Measurements from ENCODE around the gene CDH15.

Gene CDH15

DNA sequence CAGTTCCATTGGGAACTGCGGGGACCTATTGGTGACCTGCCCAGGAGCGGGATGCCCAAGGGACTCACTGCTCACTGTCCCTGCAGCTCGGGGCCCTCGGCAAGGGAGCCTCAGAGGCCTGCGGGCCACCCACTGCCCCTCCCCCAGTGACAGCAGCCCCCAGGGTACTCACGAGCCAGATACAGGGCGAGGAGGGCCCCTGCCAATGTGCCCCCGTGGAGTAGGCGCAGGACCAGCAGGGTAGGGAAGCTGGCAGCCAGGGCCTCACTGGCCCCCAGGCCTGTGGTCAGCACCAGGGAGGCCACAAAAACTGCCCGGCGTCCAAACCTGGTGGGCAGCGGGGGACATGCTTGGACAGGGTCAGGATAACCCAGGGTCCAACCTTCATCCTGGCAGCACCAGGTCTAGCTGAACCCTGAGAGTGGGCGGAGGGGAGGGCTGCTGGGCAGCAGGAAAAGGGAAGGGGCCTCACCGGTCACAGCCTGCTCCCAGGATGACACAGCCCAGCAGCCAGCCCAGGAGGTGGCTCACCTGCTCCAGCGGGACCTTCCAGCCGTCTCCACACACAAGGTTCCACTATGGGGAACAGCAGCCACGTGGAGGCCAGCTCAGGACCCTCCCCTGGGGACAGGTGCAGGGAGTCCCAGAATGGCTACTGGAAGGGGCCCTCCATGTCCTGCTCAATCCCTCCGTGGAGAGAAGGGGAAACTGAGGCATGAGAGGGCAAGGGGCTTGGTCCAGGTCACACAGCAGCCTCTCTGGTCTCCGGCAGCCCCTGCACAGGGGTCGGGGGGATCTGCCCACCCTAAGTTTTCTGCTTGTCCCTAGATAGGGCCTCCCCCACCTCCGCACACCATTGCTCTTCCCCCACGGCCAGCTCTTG, 27.9 kb downstream of the CDH15 start:
- DNase-seq (ENCODE audit: low read depth), result no peak

DNA sequence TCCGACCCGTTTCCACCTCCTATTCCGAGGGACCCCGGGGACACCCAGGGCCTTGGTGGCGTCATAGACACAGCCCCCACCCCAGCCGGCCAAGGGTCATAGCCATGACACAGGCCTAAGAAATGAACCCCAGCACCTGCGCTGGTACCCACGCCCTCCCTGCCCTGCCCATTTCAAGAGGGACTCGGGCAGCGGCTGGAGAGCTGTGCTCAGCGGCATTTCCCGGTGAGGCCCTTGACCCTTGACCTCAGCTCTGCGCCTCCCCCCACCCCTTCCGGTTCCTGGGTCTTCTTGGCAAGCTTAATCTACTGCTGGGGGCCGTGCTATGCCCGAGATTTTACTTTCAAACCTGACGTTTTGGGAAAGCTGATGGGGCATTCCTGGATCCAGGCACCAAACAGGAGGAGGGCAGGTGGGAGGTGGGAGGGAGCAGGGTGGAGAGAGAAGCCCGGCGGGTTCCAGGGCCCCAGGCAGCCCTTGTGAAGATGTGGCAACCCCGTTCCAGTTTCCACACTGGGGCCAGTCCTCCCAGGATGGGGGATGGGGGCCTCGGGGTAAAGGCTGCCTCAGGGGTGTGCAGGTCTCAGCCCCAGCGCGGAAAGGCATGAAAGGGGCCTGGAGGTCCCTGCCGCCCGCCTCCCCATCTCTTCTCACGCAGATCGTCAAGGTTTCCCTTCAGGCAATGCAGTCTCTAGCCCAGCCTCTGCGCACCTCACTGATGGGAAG, 28.7 kb downstream of the CDH15 start, which contains the start of gene SLC22A31:
SLC22A31 (minus strand) TSS at position 414 of the 726 bp plus-strand sequence; CDS start at position 378, 36 bp downstream.
- DNase-seq (ENCODE audit: low read depth), result no peak

DNA sequence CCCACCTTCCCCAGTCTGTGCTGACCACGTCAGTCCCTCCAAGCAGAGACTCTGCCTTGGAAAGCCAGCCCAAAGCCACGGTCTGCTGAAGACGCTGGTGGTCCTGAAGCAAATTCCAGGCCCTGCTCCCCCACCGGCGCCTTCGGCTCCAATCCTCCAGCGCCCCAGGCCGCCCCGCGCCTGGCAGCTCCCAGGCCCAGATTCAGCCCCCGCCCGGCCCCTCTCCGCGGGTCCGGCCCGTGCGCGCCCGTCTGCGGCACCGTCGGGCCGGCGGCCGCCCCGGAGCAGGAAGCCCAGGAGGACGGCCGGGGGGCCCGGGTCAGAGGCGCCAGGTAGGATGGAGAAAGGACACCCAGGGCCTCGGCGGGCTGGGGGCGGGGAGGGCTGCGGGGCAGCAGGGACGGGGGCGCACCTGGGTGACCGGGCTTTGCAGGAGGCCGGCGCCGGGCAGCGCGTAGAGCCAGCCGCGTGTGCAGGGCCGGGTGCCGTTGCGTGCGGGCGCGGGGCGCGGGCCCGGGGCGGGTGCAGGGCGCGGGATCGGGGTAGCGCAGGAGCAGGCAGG, 29.4 kb downstream of the CDH15 start:
- no peak for DNase-seq (ENCODE audit: low read depth)

DNA sequence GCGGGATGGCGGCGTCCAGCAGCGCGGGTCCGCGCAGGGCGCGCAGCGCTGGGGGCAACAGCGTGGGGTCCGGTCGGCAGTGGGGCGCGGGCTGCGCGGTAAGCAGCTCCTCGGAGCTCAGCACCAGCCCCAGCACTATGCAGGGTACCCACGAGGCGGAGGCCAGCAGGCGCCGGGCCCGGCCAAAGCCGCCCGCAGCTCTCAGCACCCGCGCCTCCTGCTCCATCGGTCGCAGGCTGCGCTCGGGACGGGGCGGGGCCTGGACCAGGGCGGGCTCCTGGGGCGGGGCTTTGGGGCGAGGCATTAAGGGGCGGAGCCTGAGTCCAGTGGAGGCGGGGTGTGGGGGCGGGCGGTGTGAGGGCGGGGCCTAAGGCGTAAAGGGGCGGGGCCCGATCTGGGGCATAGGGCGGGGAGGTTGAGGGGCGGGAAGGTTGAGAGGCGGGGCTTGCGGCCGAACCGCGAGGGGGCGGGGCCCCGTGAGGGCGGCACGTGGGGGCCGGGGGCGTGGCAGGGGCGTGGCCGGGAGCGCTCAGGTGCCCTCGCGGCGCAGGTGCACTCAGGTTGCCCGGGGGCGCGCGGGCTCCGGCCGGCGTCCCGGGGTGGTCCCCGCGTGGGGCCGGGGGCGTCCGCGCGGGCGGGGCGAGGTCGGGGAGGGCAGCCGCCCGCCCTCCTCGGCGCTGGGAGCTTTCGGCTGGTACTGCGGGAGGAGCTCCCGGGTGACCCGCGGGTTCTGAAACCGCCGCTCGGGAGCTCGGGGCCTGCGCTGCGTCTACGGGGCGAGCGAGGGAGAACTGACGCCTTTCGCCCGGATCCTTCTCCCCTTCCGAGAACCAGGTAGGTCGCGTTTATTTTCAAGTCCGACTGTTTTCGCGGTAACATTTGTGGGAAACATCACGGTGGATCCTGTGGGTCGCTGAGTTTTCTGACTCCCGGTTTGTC, 30.2 kb downstream of the CDH15 start:
- DNase-seq (ENCODE audit: low read depth), result no peak

DNA sequence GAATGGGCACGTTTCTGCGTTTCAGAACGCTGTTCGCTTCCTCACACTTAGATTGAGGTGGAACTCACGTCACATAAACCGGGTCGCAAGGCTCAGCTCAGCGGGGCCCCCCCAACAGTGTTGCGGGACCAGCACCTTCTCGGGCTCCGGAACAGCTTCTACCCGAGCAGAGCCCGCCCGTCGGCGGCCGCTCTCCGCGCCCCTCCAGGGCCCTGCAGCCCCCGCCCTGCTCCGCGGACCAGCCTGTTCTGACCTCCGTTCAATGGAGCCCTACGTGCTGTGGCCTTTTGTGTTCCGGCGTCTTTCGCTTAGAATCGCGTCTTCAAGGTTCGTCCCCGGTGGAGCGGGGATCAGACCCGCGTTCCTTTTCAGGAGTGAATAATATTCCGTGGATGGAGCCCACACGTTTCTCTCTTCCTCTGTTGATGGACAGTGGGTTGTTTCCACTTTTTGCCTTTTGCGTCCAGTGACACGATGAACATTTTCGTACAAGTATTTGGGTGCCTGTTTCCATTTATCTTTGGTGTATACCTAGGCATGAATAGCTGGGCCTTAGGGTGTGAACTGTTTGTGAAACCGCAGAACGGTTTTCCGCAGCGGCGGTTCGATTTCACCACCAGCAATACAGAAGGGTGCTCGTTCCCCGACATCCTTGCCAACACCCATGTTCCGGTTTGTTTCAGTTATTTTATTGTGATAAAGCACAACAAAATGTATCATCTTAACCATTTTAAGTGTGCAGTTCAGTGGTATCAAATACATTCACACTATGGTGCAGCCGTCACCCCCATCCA, 31.1 kb downstream of the CDH15 start:
- no peak for DNase-seq (ENCODE audit: low read depth)

DNA sequence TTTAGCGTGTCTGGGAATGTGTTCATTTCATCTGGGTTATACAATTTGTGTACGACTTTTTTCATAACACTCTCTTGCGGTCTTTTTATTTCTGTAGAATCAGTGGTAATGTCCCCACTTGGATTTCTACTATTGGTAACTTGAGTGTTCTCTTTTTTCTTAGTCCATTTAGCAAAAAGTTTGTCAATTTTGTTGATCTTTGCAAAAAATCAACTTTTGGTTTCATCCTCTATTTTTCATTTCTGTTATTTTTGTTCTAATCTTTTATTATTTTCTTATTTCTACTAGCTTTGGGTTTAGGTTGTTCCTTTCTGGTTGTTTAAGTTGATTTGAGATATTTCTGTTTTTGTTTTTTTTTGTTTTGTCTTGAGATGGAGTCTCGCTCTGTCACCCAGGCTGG, 36.4 kb downstream of the CDH15 start:
- DNase-seq (ENCODE audit: low read depth), result no peak

DNA sequence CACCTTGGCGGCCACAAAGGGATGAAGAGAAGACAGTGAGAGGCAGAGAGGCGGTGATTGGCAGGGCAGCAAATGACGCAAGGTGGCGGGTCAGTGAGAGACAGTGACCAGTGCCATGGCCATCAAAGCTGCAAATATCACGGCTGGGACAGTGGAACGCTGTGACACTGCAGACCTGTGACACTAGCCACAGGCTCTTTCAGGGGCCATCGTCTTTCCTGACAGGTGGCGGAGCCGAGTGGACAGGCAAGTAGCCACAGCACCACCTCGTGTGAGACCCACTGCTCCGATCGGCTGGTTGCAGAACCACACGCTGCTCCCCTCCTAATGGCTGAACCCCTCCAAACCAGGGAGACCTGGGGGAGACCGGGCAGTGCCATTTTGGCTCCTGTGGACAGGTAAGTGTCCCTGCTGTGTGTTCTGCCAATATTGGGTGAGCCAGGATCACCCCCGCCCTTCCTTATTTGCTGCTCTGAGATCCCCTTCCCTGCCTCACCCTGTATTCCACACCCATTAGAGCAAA, 38.0 kb downstream of the CDH15 start:
- no peak for DNase-seq (ENCODE audit: low read depth)

DNA sequence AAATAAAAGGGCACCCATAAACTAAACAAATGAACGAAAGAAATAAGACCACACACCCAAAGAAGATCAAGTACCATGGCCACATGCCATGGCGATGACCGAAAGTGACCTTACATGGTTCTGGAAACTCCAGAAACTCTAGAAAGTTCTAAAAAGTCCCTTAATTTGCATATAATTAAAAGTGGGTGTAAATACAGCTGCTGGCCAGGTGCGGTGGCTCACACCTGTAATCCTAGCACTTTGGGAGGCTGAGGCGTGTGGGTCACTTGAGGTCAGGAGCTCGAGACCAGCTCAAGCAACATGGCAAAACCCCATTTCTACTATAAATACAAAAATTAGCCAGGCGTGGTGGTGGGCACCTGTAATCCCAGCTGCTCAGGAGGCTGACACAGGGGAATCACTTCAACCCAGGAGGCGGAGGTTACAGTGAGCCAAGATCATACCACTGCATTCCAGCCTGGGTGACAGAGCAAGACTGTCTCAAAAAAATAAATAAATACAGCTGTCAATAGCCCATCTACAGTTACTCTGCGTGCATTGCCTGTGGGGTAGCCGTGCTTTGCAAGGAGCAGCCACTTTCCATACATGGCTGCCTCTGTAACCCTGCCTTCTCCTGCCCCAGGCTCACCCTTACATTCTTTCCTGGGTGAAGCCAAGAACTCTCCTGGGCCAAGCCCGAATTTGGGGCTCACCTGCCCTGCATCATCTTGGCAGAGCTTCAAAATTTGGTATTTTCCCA, 38.8 kb downstream of the CDH15 start:
- no peak for DNase-seq (ENCODE audit: low read depth)

DNA sequence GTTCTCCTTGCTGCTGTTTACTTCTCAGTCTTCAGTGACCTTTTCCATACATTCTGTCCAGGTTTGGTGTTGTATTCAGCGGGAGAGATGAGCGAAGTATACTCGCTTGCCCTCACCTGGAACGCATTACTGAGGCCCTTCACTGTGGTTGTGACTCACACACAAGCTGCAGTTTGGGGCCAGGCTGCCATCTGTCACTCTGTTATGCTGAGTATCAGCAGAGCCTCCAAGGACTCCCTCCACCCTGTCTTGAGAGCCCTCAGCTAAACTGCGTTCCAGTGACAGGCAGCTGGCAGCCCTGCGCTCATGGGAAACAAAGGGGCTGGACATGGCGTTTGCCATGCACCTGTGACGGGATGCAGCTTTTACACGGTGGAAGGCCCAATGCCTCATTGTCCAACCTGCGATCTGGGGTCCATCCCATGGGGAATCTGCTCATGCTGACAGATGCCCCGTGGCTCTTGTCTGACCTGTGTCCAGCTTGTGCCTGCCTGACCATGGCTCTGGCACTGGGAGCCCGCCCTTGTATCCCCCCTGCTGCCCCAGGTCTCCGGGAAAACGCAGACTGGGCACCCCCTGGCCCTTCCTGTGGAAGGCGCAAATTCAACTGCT, 39.5 kb downstream of the CDH15 start:
- no peak for DNase-seq (ENCODE audit: low read depth)

DNA sequence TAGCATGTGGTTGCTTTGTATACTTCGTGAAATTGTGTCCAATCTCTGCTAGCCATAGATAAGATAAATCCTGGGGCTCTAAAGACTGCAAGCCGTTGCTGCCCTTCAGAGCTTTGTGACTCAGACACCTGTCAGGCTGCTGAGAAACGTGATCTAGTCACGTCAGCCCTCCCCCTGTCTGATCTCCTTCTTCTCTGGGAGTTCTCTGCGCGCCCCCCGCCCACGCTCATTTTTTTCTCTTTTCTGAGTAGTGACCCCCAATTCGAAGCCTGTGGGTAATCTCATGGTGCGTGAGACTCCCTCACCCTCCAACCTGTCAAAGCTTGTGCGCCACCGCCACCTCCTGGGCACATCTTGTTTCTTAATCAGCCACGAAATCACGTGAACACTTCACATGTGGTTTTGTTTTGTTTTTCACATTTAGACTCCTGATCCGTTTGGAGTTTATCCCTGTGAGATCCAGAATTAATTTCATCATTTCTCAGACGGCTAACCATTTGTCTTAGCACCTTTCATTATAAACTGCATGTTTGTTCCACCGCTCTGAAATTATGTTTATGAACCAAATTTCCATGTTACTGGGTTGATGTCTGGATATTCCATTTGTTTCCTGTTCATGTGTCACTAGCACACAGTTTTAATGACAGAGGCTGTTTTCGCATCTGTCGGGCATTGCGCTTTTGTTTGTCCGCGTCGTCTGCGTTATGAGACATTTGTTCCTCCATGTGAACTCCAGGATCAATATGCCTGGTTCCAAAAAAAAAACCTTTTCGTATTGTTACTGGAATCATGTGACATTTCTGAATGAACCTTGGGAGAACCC, 45.0 kb downstream of the CDH15 start:
- DNase-seq (ENCODE audit: low read depth), result no peak

DNA sequence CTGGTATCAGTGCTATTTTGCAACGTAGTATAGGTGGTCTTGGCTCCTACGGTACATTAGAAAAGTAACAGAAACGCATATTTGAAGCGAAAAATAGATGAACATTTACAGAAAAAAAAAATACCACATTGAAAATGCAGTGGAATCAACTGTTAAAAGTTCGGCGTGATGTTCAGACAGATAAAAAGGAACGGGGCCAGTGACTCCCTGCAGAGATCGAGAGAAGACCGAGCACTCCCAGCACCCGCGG, 45.5 kb downstream of the CDH15 start:
- no peak for DNase-seq (ENCODE audit: low read depth)

DNA sequence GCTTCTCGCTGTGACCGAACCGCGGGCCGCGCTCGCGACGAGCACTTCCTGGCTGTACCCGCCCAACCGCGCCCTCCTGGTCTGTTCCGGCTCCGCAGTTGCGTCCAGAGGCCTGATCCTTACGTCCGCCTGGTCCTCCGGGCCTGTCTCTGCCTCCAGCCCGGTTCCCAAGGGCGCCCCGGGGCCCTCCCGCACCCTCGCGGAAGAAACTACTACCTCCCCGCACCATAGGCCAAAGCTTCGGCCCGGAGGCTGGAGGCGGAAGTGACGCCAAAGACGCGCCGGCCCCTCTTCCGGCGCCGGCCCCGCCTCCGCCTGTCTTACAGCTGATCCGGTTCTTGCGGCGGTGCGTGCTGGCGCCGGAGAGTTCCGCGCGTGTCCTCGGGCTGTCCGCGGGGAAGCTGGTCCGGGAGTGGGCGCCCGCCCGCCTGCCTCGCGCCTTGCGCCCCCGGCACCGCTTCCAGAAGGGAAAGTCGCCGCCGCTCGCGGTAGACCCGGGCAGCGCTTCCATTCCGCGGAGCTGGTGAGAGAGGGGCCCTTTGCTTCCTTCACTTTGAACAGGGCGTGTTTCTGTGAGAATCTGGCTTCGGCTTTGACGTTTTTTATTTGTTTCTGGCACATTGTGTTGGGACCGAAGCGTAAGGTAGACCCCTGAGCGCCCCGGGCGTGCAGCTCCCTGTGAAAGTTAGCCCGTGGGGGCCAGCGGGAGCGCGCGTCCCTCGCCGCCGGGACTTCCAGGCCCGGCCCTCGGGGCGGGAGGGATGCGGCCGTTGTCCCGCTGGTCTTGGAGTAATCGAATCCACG, 46.0 kb downstream of the CDH15 start, which contains the start of gene ZNF778:
ZNF778 (plus strand) TSS at position 316 of the 804 bp plus-strand sequence. CDS start 3,425 bp downstream, outside the sequence.
- no peak for DNase-seq (ENCODE audit: low read depth)

DNA sequence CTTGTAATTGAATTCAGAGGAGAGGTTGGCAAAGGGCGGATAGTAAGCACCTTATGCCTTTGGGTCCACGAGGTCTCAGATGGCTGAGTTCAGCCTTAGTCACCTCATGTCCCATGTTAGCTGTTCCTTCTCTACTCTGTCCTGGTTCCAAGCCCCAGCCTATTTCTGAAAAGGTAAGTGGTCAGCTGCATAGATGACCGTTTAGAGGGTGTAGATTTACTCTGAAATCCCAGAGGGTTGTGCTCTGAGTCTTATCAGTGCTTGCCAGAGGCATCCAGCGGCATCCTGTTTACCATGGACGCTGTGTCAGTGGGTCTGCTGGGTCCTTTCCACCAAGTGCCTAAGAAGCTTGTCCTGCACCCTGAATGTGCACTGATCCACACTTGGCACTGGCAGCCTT, 47.8 kb downstream of the CDH15 start:
- DNase-seq (ENCODE audit: low read depth), result no peak

DNA sequence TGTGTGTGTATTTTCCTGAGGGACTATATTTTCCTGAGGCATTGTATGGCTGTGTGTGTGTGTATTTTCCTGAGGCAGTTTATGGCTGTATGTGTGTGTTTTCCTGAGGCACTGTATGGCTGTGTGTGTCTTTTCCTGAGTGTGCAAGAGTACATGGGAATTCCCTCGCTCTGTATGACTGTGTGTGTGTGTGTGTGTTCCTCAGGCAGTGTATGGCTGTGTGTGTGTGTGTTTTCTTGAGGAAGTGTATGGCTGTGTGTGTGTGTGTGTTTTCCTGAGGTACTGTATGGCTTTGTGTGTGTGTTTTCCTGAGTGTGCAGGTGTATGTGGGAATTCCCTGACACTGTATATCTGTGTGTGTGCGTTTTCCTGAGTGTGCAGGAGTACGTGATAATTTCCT, 50.1 kb downstream of the CDH15 start:
- DNase-seq (ENCODE audit: low read depth), result no peak

DNA sequence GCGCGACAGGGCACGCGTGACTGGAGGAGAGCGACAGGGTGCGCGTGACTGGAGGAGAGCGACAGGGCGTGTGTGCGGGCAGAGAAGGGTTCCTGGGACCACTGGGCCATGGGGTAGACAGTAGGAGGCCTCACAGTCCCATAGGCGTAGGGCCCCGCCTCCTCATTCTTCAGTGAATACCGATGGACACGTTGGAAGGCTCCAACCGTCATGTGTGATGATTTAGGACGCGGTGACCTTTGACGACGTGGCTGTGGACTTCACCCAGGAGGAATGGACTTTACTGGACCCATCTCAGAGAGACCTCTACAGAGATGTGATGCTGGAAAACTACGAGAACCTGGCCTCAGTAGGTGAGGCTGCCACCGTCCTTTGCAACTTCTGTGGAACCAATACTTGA, 51.4 kb downstream of the CDH15 start:
- no peak for DNase-seq (ENCODE audit: low read depth)

DNA sequence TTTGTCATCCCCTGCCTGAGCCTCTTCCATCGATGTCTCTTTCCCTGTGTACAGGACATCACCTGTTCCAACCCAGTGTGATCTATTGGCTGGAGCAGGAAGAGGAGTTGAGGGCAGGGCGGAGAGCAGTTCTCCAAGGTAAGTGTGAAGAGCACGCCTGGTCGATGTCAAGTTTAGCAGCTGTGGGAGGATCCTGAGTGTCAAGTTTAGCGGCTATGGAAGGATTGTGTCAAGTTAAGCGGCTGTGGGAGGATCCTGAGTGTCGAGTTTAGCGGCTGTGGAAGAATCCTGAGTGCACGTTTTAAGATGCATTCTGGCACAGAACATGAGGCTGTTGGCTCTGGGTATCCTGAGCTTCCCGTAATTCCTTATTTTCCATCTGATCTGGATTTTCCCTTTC, 53.1 kb downstream of the CDH15 start:
- DNase-seq (ENCODE audit: low read depth), result no peak

DNA sequence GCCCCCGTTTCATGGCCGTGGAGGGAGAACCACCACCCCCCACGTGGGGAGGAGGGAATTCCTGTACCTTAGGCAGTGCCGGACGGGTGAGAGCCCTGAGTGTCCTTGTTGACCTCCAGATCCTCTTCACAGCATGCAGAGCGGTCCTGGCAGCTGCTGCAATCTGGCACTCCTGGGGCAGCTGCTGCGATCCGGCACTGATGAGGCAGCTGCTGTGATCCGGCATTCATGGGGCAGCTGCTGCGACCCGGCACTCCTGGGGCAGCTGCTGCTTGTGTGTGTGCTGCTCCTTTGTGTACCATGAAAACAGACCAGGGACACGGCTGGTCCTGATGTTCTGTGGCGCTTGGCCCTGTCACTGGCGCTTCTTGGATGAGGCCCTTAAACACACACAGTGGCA, 58.7 kb downstream of the CDH15 start:
- DNase-seq (ENCODE audit: low read depth), result no peak

DNA sequence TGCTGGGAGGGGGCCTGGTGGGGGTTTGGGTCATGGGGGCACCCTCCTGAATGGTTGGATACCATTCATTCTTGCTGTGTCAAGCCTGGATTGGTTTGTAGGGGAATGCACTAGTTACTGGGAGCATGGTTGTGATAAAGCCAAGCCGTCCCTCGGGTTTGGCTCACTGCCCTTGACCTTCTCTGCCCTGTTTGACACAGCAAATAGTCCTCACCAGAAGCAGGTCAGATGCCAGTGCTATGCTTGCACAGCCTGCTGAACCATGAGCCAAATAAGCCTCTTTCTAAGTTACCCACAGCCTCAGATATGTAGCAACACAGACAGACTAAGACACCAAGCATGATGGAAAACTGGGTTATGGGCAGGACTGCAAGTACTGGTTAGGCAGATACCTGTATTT, 60.6 kb downstream of the CDH15 start:
- no peak for DNase-seq (ENCODE audit: low read depth)
